HUES48 (cell line): ENCODE data around the gene SAA4.

Source experiments
- H3K27ac ChIP-seq: one replicate; pipeline ENCODE4 v1.7.0; 2013; ENCODE audit warnings: low read depth, low read length, inconsistent platforms
- H3K27me3 ChIP-seq: 2 replicates; pipeline ENCODE4 v1.6.1; 2013; ENCODE audit warnings: mild to moderate bottlenecking, low read length; ENCODE audit not compliant: control insufficient read depth, insufficient read depth
- H3K36me3 ChIP-seq: 2 replicates; pipeline ENCODE4 v1.6.1; 2013; ENCODE audit warnings: low read length; ENCODE audit not compliant: control insufficient read depth, insufficient read depth
- H3K4me1 ChIP-seq: 2 replicates; pipeline ENCODE4 v1.6.1; 2013; ENCODE audit warnings: mild to moderate bottlenecking, low read length; ENCODE audit not compliant: control insufficient read depth, insufficient read depth
- H3K4me3 ChIP-seq: 2 replicates; pipeline ENCODE4 v1.5.1; 2013; ENCODE audit warnings: mild to moderate bottlenecking, low read depth, low read length
- H3K9ac ChIP-seq: 2 replicates; pipeline ENCODE4 v1.6.1; 2013; ENCODE audit warnings: mild to moderate bottlenecking, low read depth, low read length, moderate library complexity
- H3K9me3 ChIP-seq: 2 replicates; pipeline ENCODE4 v1.6.1; 2013; ENCODE audit warnings: low read length; ENCODE audit not compliant: control insufficient read depth, insufficient read depth

Gene SAA4

DNA sequence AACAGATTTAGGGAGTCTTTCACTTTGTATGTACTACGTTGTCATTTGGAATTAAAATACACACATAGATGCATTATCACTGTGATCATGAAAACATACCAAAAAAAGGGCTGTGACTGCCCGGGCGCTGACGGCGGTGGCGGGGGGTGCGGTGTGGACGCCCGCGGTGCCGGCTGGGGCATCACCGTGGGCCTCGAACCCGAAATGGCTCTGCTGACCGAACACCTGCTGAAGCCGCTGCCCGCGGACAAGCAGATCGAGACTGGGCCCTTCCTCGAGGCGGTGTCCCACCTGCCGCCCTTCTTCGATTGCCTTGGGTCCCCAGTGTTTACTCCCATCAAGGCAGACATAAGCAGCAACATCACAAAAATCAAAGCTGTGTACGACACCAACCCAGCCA, 47.8 kb downstream of the SAA4 start:
- H3K9me3 ChIP-seq, result no peaks in the 10 kb centered on the region
- peaks cover 3% of the 10 kb centered on the region; the same call in 1 of the 2 replicates for H3K4me1 ChIP-seq
- H3K27ac ChIP-seq, result no peak overlapping the region
- no peak overlapping the region for H3K4me3 ChIP-seq
- H3K36me3 ChIP-seq, result no peaks in the 10 kb centered on the region
- no peak overlapping the region for H3K9ac ChIP-seq
- H3K27me3 ChIP-seq, result no peaks in the 10 kb centered on the region
